CD4-positive, alpha-beta T cell (primary cell): ENCODE results near the gene NFAM1. TPM values are rescaled to one million over a fixed set of nuclear protein-coding genes. Genes with fewer than 3 reads are reported as not detected.

ENCODE experiments used
- ATAC-seq: fragments of 200-7000 bp; cut with Tn5 transposase; one replicate; pipeline ENCODE4 v1.10.0; 2022; ENCODE audit warnings: mild to moderate bottlenecking; ENCODE audit not compliant: poor library complexity
- CTCF ChIA-PET: fragments of 350-600 bp; sonication (Branson Sonifier 250); formaldehyde crosslinking; loops from one replicate; lab custom pipeline; 2021; ENCODE audit warnings: antibody characterized with exemption, inconsistent platforms; lab: Charles Lee
- POLR2A ChIA-PET: fragments of 350-600 bp; sonication (Branson Sonifier 250); formaldehyde crosslinking; loops from one replicate; lab custom pipeline; 2021; ENCODE audit warnings: antibody characterized with exemption, inconsistent platforms; lab: Charles Lee
- DNase-seq, 14 experiments: peaks; one replicate each; pipeline ENCODE4 v3.0.0-alpha.2; 2013 to 2020; ENCODE audit warnings: mixed read lengths in 2 of 14
- H3K27ac ChIP-seq, 2 donors: one replicate each; pipeline versions ENCODE4 v1.5.1 to v1.7.0; 2013; ENCODE audit warnings: low read length in 2 of 2, low read depth in 1 of 2, mild to moderate bottlenecking in 1 of 2
- H3K27me3 ChIP-seq, 2 experiments: 1 replicate in 1 of 2; 2 replicates in 1 of 2; pipeline versions ENCODE4 v1.6.1 to v1.7.0; 2013; ENCODE audit warnings: low read length in 2 of 2, control low read depth in 1 of 2, mild to moderate bottlenecking in 1 of 2, moderate library complexity in 1 of 2; ENCODE audit not compliant: insufficient read depth in 2 of 2, control insufficient read depth in 1 of 2
- H3K36me3 ChIP-seq: one replicate; pipeline ENCODE4 v1.6.1; 2013; ENCODE audit warnings: low read length, control low read depth; ENCODE audit not compliant: insufficient read depth
- H3K4me1 ChIP-seq: one replicate; pipeline ENCODE4 v1.6.1; 2013; ENCODE audit warnings: low read length, control low read depth; ENCODE audit not compliant: insufficient read depth
- H3K4me3 ChIP-seq: one replicate; pipeline ENCODE4 v1.5.1; 2013; ENCODE audit warnings: mild to moderate bottlenecking, low read length, moderate library complexity
- H3K9me3 ChIP-seq, 2 experiments: 1 replicate in 1 of 2; 2 replicates in 1 of 2; pipeline versions ENCODE4 v1.6.1 to v1.7.0; 2013; ENCODE audit warnings: low read length in 2 of 2, mild to moderate bottlenecking in 2 of 2, control low read depth in 1 of 2, moderate library complexity in 1 of 2; ENCODE audit not compliant: control insufficient read depth in 1 of 2, insufficient read depth in 1 of 2
- H3K27ac Mint-ChIP-seq: one replicate; pipeline ENCODE4 v1.8.0; 2020; ENCODE audit warnings: mixed read lengths
- H3K27me3 Mint-ChIP-seq: one replicate; pipeline ENCODE4 v1.8.0; 2021; ENCODE audit warnings: mixed read lengths
- H3K36me3 Mint-ChIP-seq: one replicate; pipeline ENCODE4 v1.8.0; 2021; ENCODE audit warnings: low read depth, mixed read lengths
- H3K4me1 Mint-ChIP-seq: one replicate; pipeline ENCODE4 v1.8.0; 2021; ENCODE audit warnings: low read depth, mixed read lengths
- H3K4me3 Mint-ChIP-seq: one replicate; pipeline ENCODE4 v1.8.0; 2020; ENCODE audit warnings: mild to moderate bottlenecking, mixed read lengths
- H3K9me3 Mint-ChIP-seq: one replicate; pipeline ENCODE4 v1.8.0; 2020; ENCODE audit warnings: mixed read lengths
- CTCF ChIP-seq: fragments of 200-600 bp; IDR thresholded peaks from one replicate; pipeline ENCODE4 v1.8.0; 2022; ENCODE audit warnings: antibody characterized with exemption, mild to moderate bottlenecking
- intact Hi-C, 2 experiments: fragments of 100-400 bp; cut with DNase I in 1 of 2; cut with micrococcal nuclease in 1 of 2; formaldehyde crosslinking; loops; one replicate each; pipeline versions ENCODE4 v1.15.1 to v1.9.0; 2023 to 2025; cut with DNase I, micrococcal nuclease
- total RNA-seq, 174 experiments: library from RNA in 2 of 174; stranded (reverse) in 2 of 174; gene quantifications; one replicate each; pipeline ENCODE4 v1.2.3 and lab custom pipeline; 2021 to 2026

Gene NFAM1
- total RNA-seq, 2 experiments from 2014 or later, result 0.34 to 0.38 TPM

- Mint-ChIP-seq H3K36me3 (no peaks in the 10 kb centered on the region), H3K4me3 (peak overlapping the region; percentile 76), H3K9me3 (no peaks in the 10 kb centered on the region), H3K4me1 (peaks cover 18% of the 10 kb centered on the region), H3K27me3 (peaks cover 46% of the 10 kb centered on the region), H3K27ac (no peak overlapping the region)
- no peaks in the 10 kb centered on the region for H3K36me3 ChIP-seq
- no peak overlapping the region for H3K27ac ChIP-seq
- TF ChIP-seq CTCF, result no peak
- POLR2A ChIA-PET, result interaction anchor here (1.3 to 1.7 kb wide), 2 partner anchors 23 to 76 kb away, joined by 3 to 9 read pairs; no protein-coding TSS in a partner anchor
- H3K4me3 ChIP-seq, result peak overlapping the region; percentile 66
- intact Hi-C loops, result loop anchor here (2.0 to 5.0 kb wide), 4 partner anchors 69 to 276 kb away; partner anchors contain the start of genes NDUFA6 (in 1 of the 2) and TCF20 (in 1 of the 2)
- ATAC-seq (no peak), DNase-seq (peak in 2 of 14 experiments; percentile 19 to 33)
- peaks cover 0 to 16% of the 10 kb centered on the region in 2 experiments for H3K9me3 ChIP-seq
- CTCF ChIA-PET, result no interaction called here
- H3K27me3 ChIP-seq, result peaks cover 23 to 33% of the 10 kb centered on the region in 2 experiments
- H3K4me1 ChIP-seq, result peaks cover 24% of the 10 kb centered on the region
Measured at GRCh38 chr22:42367980-42368378, 64.2 kb downstream of the NFAM1 start.

- Mint-ChIP-seq H3K27ac (no peak overlapping the region), H3K9me3 (no peaks in the 10 kb centered on the region), H3K36me3 (no peaks in the 10 kb centered on the region), H3K4me1 (peaks cover 18% of the 10 kb centered on the region), H3K4me3 (peak overlapping the region; percentile 76), H3K27me3 (peaks cover 52% of the 10 kb centered on the region)
- TF ChIP-seq CTCF, result no peak
- no peak for ATAC-seq
- intact Hi-C loops, result loop anchor here in 1 of 2 experiments (5.0 kb wide), 2 partner anchors 135 to 275 kb away; partner anchors contain the start of gene NDUFA6
- POLR2A ChIA-PET, result no interaction called here
- DNase-seq, result no peak
- Histone ChIP-seq H3K9me3 (peaks cover 0 to 16% of the 10 kb centered on the region in 2 experiments), H3K36me3 (no peaks in the 10 kb centered on the region), H3K27me3 (peaks cover 23 to 33% of the 10 kb centered on the region in 2 experiments), H3K4me3 (no peak overlapping the region), H3K4me1 (peaks cover 24% of the 10 kb centered on the region), H3K27ac (no peak overlapping the region)
- CTCF ChIA-PET, result no interaction called here
Measured at GRCh38 chr22:42366806-42367581, 65.2 kb downstream of the NFAM1 start.

GRCh38 chr22:42365942-42366695 lies 66.1 kb downstream of the NFAM1 start:
- TF ChIP-seq CTCF, result no peak
- H3K4me1 Mint-ChIP-seq, result peaks cover 18% of the 10 kb centered on the region
- DNase-seq, result no peak
- intact Hi-C loops, result loop anchor here in 1 of 2 experiments (5.0 kb wide), 2 partner anchors 136 to 274 kb away; partner anchors contain the start of gene NDUFA6
- H3K4me3 Mint-ChIP-seq, result peak overlapping the region; percentile 2
- H3K27ac ChIP-seq, result no peak overlapping the region
- H3K9me3 ChIP-seq, result peaks cover 0 to 20% of the 10 kb centered on the region in 2 experiments
- no peaks in the 10 kb centered on the region for H3K9me3 Mint-ChIP-seq
- H3K4me3 ChIP-seq, result no peak overlapping the region
- peaks cover 60% of the 10 kb centered on the region for H3K27me3 Mint-ChIP-seq
- ChIA-PET CTCF (no interaction called here), POLR2A (no interaction called here)
- no peaks in the 10 kb centered on the region for H3K36me3 Mint-ChIP-seq
- H3K36me3 ChIP-seq, result no peaks in the 10 kb centered on the region
- peaks cover 24% of the 10 kb centered on the region for H3K4me1 ChIP-seq
- peaks cover 23 to 33% of the 10 kb centered on the region in 2 experiments for H3K27me3 ChIP-seq
- ATAC-seq, result no peak
- H3K27ac Mint-ChIP-seq, result no peak overlapping the region
